ENCODE results near the gene C2CD3.

Gene C2CD3

DNA sequence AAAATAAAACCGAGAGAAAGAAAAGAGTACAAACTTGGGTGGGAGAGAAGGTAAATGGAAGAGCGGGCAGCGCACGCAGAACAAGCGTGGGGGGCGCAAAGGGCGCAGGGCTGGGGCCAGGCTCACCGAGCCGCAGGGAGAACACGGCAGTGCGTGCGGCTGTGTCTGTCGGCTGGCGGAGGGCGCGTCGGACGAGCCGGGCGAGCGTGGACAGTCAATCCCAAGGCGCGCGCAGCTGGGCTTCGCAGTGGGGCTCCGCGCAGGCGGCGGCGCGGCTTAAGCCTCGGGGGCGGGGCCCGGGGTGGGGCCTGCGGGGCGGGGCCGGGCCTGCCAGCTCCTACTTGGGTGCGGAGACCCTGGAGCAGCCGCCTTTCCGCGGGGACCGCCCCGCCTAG is 188.2 kb downstream of the C2CD3 start, which contains the start of gene UCP2:
TSS of gene UCP2 (minus strand) at position 249 of the 395 bp plus-strand sequence. CDS start 4,465 bp downstream, outside the sequence.
- DNase-seq (ENCODE audit: low read depth) = peak; percentile 90

DNA sequence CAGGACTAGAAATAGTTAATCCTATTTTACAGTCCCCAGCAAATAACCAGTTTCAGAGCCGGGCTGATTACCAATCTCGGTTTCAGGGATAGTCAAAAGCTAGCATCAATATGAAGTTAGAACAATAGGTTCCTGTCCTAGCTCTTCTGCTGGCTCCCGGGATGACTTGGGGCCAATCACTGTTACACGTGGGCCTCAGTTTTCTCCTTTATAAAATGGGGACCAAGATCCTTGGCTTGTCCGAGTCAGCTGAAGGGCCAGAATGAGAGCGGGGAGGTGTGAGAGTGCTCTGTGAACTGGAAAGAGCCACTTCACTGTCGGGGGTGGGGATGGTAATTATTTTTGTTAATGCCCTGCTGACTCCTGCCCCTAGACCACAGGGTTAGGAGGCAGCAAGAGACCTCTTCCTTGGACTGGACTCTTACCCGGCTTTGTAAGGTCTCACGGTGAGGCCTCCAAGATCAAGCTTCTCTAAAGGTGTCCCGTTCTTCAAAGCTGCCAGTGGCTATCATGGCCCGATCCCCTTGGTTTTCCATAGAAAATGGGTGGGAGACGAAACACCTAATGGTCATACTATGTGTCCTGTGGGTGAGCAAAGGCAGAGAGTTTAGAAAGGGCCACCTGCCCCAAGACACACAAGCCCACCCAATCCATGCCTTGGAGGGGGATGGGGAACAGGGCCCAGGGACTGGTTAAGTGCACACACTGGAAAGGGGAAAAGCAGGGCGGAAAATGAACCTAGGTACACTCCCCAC is 189.6 kb downstream of the C2CD3 start:
- DNase-seq (ENCODE audit: low read depth) = no peak

DNA sequence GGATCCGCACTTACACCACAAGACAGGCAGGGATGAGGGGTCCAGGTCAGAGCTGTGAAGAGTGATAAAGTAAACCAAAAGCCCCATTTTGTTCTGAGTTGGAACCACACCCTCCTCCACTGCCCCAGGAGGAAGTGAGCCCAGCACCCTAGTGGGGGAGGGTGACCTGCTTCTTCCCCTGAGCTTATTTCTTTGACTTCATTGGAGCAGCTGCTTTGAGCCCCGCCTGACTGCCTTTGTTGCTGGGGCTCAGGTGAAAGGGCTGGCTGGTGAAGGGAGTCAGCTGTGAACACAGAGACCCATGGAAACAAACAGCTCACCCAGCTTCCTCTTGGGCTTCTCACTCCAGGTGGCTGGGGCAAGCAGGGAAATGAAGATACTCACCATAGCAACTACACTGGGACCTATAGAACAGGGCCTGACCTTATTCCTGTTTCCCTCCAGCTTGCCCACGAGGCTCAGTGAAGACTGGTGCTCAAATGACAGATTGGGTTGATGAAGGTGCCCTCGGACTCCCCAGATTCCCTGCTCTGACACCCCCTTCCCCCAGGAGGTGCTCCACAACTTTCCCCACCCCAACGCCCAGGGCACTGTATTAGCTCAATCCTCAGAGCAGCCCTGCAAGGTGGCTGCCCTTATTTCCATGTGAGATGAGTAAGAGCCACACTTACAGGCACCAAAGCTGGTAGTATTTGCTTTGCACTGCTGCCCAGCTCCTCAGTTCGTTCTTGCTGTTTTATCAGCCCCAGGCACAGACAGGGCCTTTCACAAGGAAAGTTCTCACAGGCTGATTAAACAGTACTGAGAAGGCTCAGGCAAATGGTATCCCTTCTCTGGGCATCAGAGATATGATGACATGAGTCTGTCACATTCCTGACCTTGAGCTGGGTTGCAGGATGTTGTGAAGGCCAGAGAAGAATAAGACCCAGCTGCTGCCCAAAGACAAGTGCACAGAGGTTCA is 190.5 kb downstream of the C2CD3 start:
- peak; percentile 55 for DNase-seq (ENCODE audit: low read depth)

DNA sequence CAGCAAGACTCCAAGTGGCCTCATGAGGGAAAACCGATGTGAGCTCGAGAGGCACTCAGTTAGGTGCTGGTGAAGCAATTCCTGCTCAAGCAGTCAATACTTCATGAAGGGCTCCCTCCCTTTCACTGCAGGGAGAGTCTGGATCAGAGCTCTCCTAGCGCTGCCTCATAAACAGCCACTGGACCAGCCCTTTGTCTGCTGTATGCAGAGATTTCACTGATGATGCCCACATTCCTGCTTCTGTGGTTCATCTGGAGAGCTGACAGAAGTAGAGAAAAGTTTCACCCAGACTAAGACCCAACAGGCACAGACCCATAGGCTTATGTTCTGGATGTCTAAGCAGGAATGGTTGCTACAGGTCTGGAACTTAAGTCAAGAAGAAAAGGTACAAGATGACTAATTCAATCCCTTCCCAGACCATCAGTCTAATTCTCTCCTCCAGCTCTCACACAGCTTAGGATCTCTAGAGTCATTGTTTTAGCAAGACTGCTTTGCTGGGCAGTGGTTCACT is 192.2 kb downstream of the C2CD3 start:
- no peak for DNase-seq (ENCODE audit: low read depth)

DNA sequence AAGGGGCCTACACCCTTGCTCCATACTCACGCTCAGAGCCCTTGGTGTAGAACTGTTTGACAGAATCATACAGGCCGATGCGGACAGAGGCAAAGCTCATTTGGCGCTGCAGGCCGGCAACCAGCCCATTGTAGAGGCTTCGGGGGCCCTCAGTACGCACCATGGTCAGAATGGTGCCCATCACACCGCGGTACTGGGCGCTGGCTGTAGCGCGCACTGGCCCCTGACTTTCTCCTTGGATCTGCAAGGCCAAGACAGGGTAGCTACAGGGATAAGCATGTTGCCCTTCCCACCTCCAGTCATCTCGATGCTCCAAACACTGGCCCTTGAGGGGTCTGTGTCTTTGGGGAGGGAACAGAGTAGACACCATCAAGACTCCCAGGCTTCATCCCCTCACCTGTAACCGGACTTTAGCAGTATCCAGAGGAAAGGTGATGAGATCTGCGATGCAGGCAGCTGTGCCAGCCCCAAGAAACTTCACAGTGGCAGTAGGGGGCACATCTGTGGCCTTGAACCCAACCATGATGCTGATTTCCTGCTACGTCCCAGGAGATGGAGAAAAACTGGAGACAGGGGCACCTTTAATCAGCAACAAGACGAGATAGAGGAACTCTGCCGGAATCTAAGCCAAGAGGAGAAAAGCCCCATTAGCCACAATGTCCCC is 192.8 kb downstream of the C2CD3 start:
- DNase-seq (ENCODE audit: low read depth) = no peak

DNA sequence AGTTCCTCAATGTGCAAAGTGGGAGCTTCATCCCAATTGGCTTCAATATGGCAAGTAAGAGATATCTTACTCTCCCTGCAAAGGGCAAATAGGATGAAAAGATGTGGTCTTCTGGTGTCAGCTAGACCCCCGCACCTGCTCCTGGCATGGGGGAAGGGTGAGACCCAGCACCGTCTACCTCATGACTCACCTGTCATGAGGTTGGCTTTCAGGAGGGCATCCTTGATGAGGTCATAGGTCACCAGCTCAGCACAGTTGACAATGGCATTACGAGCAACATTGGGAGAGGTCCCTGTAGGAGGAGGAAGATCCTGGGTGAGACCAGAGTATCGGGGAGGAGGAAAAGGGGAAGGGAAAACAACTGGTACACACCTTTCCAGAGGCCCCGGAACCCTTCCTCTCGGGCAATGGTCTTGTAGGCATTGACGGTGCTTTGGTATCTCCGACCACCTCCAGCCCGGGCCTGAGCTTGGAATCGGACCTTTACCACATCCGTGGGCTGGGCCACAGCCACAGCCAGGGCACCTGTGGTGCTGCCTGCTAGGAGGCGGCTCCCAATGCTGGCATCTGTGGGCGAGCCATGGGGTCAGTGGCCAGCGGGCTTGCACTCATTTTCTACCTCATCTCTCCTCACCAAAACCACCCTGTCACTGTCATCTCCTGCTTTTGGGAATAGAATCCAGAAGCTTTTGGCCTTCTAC is 194.2 kb downstream of the C2CD3 start:
- no peak for DNase-seq (ENCODE audit: low read depth)

DNA sequence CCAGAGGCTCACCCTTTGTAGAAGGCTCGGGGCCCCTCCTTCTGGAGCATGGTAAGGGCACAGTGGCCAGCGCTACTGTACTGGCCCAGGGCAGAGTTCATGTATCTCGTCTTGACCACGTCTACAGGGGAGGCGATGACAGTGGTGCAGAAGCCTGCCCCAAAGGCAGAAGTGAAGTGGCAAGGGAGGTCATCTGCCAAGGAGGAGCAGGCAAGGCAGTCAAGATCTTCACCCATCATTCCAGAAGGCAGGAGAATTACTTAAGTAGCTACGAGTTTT is 195.4 kb downstream of the C2CD3 start:
- DNase-seq (ENCODE audit: low read depth) = no peak

DNA sequence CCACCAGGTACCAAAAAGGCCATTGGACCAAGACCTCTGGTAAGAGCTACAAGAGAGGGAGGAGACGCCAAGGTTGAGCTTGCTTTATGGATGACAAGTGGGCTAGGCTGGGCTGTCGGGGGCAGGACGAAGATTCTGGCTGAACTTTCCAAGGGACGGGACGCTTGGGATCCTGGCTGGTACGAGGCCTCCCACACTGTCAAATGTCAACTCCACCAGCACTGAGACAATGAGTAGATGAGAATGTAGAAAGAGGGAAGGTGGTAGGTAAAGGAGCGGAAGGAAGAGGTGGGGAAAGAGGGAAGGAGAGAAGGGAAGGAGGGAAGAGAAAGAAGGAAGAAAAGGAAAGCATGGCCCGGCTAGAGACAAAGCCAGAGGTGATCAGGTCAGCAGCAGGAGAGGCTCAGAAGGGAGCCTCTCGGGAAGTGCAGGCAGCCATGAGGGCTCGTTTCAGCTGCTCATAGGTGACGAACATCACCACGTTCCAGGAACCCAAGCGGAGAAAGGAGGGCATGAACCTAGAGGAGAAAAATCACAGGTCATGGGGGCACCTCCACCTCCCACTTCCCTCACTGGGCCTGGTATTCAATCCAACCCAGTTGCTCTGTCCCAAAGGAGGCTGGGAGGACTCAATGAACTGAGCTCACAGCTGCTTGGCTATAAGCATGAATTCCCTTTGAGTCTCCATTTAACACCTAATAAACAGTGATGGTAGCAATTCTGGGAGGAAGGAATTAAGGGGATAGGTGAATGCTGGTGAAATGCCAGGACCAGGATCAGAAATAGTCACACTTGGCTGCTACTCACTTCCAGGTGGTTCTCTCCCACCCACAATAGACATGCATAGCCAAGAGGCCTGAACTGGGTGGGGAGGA is 196.0 kb downstream of the C2CD3 start:
- no peak for DNase-seq (ENCODE audit: low read depth)

DNA sequence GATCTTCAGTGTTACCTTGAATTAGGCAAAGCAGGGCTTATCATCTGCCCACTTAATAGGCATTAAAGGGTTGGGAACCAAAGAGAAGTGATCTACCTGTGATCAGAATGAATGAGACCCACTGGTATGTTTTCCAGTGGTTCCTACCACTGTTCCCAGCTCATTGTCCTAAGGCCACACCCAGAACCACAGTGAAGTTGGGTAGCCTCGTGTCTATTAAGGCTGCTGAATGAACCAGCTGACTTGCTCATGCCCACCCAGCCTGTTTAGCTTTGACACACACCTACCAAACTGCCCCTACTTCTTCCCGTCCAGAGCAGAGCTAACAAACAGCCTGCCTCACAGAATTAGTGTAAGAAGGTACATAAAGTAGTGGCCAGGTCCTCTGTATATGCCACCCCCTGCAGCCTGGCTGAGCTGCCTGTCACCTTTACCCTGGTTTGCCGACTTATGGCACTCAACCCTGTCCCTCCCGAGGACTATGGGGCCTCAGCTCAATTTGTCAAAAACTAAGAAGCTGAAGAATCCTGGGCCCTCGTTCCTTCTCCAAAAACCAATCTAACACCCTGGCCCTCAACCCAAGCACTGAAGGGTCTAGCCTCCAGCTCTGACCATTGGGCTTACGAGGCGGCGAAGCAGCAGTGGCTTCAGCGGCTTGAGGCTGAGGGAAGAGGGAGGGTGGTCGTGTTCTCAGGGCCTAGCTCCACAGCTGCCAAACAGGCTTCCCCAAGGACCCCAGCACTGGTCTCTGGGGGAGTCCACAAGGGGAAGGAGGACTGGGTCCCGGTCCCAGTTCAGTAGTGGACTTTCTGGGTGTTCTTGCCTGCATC is 198.0 kb downstream of the C2CD3 start:
- DNase-seq (ENCODE audit: low read depth) = no peak

DNA sequence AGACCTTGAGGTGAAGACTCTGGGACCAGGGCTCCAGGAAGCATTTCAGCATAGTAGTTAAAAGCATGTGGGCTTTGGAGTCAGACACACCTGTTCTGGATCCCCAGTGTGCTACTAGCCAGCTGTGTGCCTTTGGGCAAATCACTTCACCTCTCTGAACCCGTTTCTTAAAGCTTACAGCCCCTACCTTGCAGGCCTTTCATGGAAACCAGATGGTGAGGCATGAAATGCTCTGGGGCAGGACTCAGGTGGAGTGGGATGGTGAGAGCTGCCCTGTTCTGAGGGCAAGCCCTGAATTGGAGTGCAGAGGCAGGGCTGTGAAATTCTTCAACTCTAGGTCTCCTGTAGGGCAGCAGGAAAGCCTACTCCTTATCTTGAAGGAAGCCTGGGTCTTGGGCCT is 198.6 kb downstream of the C2CD3 start:
- DNase-seq (ENCODE audit: low read depth) = no peak

DNA sequence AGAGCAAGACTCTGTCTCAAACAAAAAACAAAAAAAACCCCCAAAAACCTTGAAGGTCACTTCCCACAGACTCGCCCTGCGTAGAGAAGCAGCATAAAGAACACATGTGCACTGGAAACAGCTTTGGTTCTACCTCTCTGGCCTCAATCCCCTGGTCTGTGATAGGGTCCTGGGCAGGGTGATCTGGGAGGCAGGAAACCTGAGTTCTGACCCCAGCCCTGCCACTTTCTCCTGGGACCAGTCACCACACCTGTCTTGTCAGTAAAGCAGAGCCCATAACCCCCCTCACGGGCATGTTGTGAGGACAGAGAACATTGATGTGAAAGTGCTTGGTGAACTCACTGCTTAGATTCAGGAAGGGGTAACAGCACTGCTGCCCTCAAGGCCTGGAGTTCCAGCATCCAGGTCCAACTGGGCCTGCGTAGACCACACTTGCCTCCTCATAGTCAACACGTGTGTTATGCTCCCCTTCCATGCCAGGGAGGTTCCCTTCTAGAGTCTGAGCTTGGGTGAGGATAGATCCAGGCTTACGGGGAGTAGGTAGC is 199.6 kb downstream of the C2CD3 start:
- no peak for DNase-seq (ENCODE audit: low read depth)

DNA sequence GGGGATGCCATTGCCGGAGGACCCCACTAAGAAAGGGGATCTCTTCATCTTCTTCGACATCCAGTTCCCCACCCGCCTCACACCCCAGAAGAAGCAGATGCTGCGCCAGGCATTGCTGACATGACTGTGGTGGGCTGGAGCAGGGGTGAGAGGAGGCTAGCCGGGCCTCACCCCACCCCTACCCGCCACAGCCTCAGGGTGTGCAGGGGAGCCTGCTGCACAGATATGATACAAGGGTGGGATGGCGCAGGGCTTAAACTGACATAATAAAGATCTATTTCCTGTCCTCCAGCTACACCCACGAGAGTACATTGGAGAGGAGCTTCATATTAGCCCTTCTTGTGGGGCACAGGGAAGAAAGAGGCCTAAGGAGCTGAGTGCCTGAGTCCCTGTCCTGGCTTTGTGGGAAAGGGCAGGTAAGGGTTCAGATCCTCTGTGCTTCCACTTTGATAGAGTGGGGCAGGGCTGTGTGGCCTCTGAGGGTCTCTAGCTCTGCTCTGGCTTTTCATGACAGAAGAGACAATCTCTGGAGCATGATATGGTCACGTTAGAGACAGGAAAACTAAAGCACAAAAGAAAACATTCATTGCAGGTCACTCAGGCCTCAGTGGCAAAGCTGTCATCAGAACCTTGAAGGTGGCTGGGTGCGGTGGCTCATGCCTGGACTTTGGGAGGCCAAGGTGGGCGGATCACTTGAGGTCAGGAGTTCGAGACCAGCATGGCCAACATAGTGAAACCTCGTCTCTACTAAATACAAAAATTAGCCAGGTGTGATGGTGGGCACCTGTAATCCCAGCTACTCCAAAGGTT is 200.6 kb downstream of the C2CD3 start:
- no peak for DNase-seq (ENCODE audit: low read depth)

DNA sequence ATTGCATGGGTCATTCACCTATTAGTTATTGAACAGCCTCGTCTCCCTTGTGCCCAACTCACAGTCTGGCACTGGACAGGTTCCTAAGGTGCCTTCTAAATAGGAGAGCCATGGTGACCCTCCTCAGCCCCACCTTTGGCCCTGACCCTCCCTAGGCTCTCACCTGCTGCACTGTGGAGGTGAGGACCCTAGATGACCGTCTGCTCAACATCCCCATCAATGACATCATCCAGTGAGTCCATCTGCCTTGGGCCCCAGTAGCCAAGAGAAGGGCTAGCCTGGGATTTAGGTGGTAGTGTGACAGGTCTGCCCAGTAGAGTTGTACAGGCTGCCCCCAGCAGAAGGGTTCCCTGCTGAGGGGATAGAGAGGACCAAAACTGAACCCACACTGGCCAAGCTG is 201.7 kb downstream of the C2CD3 start:
- DNase-seq (ENCODE audit: low read depth) = no peak

DNA sequence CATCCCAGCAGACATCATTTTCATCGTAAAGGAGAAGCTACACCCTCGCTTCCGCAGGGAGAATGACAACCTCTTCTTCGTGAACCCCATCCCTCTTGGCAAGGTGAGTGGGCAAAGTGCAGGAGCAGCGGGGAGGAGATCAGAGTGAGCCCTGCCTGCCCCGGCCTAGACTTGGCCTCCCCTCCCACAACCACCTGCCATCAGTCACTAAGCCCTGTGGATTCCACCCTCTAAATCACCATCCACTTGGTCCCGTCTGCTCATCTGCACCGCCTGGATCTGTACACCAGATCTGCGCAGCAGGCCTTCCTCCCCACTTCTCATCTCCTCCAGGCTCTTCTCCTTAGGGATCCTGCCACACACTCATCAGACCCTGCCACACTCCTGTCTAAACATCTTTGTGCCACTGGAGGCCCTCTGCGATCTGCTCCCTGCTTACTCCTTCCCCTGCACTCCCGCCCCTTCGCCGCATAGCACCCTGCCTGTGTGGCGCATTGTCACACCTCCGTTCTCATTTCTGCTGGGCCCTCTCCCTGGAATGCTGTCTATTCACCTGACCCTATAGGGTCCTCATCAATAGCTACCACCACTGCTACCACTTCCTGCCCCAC is 202.3 kb downstream of the C2CD3 start:
- no peak for DNase-seq (ENCODE audit: low read depth)

DNA sequence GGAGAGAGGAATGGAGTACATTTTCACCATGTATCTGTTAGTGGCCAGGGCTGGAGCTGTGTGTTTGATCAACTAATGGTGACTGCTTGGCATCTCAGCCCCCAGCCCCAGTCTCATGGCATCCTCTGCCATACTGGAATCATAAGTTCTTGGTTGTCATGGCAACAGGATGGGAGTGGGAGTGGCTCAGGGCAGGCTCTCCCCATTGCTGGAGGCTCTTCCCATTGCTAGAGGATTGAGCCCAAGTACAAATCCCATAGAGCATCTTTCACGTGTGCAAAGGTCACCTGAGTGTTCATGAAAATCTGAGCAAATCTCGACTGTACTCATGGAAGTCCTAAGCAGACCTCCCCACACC is 205.1 kb downstream of the C2CD3 start:
- DNase-seq (ENCODE audit: low read depth) = no peak

DNA sequence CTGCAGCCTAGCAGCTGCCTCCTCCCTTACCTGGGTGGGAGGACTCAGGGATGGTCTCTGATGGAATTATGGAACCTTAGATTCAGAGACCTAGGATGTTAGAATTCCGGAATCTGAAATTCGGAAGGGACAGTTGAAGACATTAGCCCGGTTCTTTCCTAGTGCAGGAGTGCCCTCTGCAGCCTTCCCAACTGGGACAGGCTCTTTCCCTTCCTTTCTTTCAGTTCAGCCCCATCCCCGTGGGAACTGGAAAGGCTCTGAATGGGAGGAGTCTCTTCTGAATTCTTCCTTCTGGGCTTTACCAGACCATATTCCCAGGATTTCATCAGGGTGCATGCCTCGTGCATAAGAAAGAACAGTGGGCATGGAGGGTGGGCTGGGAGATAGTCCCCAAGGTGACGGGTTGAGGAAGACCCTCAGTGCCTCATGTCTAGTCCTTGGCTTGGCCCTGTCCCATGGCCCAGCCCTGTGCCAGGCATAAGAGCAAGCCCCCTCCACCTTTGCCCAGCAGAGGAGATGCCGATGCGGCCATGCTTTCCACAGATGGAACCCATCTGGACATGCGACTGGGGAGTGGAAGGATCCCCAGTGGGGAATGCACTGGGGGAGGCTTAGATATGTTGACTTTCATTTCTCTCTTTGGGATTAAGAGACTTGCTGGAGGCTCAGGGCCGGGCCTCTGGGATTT is 205.6 kb downstream of the C2CD3 start:
- DNase-seq (ENCODE audit: low read depth) = no peak

DNA sequence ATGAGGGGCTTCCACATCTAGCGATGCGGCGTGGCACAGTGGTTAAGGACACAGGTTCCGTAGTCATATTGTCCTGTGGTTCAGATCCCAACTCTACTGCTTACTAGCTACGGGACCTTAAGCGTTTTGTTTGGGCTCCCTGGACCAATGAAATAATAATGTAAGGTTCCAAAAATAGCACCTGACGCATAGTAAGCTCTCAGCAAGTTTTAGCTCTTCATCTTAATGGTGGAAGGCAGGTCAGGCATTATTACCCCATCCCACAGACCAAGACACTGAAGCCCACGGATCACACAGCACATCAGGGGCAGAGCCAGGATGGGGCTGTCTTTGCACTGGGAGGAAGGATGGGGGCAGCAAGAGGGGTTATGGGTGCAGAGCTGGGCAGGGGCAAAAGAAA is 206.9 kb downstream of the C2CD3 start:
- no peak for DNase-seq (ENCODE audit: low read depth)

All from activated T-cell treated with anti-CD3 and anti-CD28 coated beads for 48 hours (primary cell).